Fibroblast of skin of left biceps (primary cell): ENCODE data around the gene ARAP3.

ENCODE experiments used
- DNase-seq, 2 experiments: peaks; one replicate each; pipeline ENCODE4 v3.0.0-alpha.2; 2013; ENCODE audit warnings: low read depth in 2 of 2

ARAP3 gene

DNA sequence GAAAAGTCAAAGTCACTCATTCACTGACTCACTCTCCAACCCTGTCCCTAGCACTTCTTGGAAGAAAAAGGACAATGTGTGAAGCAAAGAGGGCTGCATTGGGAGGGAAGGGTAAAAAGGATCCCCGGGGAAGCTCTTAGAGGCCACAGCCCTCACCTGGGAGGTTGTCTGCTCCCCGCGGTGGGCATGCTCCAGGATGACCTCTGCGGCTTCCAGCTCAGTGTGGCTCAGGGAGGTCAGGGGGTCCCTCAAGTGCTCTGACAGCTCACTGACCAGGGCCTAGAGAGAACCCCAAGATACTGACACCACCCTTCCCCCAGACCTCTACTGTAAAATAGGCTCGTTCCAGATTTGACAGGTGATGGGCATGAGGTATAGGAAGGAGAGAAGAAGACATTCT is 34.8 kb downstream of the ARAP3 start:
- DNase-seq: no peak

GRCh38 chr5:141646026-141646425 is 36.0 kb downstream of the ARAP3 start:
- no peak for DNase-seq

DNA sequence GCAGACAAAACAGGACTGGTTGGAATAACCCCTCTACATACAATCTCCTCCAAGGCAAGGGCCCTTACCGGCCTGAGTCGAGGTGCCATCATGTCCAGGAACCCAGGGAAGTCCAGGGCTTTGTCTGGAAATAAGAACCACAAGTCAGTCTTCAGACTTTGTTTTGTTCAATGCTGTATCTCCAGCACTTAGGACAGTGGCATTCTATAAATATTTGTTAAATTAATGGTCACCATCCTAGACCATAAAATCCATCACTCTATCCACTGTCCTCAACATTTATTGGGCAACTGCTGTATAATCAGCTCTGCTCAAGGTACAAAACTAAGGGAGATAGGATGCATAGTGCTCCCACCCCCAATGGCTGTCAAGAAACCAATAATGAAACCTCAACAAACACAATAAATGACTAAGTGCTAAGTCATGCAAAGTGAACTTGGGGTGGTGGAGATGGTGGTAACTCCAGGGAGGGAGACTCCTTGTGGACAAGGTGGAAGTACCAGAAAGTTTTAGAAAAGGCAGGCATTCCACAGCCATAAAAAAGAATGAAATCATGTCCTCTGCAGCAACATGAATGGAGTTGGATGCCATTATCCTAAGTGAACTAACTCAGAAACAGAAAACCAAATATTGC is 40.3 kb downstream of the ARAP3 start:
- no peak for DNase-seq

- no peak for DNase-seq
Measured at GRCh38 chr5:141640698-141641097, 41.3 kb downstream of the ARAP3 start.

DNA sequence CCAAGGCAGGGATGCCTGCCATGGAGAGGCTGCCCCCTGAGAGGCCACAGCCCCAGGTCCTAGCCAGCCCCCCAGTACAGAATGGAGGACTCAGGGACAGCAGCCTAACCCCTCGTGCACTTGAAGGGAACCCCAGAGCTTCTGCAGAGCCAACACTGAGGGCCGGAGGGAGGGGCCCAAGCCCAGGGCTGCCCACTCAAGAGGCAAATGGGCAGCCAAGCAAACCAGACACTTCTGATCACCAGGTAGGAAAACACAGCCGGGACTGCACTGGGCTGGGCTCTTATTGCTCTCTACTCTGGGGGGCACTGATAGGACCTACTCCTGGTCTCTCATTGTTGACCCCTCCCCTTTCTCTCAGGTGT is 42.0 kb downstream of the ARAP3 start:
- no peak for DNase-seq

- no peak for DNase-seq
Measured at GRCh38 chr5:141639357-141640050, 42.5 kb downstream of the ARAP3 start.

DNA sequence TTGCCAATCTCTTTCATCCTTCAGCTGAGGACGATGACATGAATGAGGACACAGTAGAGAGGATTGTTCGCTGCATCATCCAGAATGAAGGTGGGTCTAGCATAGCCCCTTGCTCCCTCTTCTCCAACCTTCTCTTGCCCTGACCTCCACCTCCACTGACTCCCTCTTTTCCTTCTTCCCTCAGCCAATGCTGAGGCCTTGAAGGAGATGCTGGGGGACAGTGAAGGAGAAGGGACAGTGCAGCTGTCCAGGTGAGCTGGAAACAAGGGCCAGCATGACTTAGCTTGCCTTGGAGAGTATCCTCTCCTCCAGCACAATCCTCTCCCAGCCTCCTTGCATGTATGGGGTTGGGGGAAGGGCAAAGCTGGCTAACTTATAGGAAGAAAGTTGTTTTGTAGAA is 43.3 kb downstream of the ARAP3 start:
- DNase-seq: no peak

- DNase-seq: no peak
Measured at GRCh38 chr5:141637767-141638419, 44.1 kb downstream of the ARAP3 start.

- no peak for DNase-seq
Measured at GRCh38 chr5:141637123-141637766, 44.8 kb downstream of the ARAP3 start.

DNA sequence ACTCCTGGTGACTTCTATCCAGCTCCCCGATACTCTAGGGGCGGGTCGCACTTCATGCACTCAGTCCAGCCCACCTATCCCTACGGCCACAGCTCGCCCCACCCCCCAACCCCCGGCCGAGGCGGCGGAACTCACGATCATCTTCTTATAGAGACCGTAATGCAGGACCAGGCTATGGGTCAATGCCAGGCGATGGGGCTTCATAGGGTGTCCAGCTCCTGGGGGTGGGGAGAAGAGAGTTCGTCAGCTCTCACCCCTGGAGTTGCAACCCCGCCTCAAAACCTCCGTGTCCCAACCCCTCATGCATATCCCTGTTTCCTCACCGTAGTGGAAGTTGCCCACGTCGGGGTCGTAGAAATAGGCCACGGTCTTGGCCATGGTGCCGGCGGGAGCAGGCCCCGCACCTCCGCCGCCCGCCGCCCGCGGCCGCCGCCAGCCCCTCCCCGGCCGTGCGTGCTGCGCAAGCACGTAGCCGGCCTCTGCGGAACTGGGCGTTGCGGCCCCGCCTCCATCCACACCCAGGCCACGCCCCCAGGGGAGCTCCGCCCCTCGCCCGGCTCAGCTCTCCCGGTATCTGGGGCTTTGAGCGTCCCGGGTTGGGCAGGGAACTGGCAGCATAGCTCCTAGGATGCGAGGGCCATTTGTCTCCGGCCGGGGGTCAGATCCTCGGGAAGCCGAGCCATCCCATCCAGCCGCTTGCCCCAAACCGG is 45.5 kb downstream of the ARAP3 start, which contains the start of the genes HDAC3 and RELL2:
Gene HDAC3 (minus strand): TSS at position 437 of the 710 bp plus-strand sequence. CDS start 59 bp downstream, at position 378.
Gene RELL2 (plus strand): TSS at position 585 of the 710 bp plus-strand sequence. CDS start 1,229 bp downstream, outside the sequence.
- DNase-seq: peak; percentile 54 to 58

GRCh38 chr5:141636106-141636412 is 46.0 kb downstream of the ARAP3 start:
- no peak for DNase-seq

GRCh38 chr5:141635646-141636045 is 46.4 kb downstream of the ARAP3 start:
- no peak for DNase-seq

- DNase-seq: no peak
Measured at GRCh38 chr5:141634720-141635119, 47.3 kb downstream of the ARAP3 start.

DNA sequence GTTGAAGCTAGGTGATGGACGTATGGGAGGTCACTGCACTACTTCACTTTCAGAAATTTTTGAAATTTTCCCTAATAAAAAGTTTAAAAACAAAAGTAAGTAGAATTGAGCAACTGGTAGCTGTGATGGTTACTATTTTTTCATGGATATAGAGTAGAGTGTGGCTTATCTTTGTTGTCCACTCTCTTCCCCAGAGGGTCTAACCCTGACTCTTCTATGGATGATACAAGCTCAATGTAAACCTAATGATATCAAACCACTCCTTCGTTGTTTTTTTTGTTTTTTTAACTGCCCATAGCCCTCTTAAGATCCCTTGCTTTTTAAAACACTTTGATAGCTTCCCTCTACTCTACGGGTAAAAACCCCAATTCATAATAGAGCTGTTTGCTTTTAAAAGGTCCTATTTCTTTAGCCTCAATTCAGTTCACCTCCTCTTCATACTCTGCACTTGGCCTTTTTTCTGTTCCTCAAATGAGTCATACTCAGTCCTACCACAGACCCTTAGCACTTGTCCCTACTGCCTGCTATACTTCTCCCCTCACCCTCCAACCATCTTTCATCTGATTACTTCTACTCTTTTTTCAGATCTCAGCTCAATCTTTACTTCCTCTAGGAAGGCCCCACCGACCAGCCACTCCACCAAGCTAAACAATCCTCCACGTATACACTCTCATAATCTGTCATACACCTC is 48.0 kb downstream of the ARAP3 start:
- DNase-seq: no peak

- no peak for DNase-seq
Measured at GRCh38 chr5:141632650-141633049, 49.4 kb downstream of the ARAP3 start.

DNA sequence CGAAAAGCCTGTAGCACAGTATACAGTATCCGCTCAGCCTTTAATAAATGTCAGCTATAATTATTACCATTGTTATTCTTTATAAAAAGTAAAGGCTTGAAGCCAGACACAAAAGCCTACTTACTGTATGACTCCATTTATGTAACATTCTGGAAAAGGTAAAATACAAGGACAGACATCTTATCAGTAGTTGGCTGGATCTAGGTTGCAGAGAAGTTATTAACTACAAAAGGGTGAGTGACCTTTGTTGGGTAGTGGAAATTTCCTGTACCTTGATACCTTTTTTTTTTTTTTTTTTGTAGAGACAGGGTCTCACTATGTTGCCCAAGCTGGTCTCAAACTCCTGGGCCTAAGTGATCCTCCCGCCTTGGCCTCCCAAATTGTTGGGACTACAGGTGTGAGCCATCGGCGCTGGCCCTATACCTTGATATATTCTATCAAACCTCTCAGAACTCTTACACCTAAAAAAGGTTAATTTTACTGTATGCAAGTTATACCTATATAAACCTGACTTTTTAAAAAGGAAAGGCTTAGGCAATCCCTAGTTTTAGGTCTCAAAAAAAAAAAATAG is 51.4 kb downstream of the ARAP3 start:
- no peak for DNase-seq

GRCh38 chr5:141628175-141628788 is 53.7 kb downstream of the ARAP3 start:
- no peak for DNase-seq

DNA sequence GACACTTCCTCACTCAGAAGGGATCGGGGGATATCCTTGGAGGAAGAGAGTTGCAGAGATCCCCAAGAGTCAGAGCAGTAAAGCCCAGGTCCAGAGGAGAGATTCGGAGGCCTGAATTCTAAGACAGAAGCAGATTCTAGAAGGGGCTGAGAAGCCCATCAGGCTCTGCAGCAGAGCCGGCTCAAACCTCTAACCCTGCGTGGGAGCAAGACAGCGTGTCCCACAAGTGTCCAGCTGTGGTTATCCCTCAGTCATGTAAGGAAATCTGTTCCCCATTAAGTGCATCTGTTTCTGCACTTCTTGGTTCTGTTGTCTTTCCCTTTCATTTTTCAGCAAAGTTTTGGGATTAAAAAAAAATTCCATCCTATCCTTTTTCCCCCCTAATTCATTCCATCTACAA is 58.4 kb downstream of the ARAP3 start:
- no peak for DNase-seq

DNA sequence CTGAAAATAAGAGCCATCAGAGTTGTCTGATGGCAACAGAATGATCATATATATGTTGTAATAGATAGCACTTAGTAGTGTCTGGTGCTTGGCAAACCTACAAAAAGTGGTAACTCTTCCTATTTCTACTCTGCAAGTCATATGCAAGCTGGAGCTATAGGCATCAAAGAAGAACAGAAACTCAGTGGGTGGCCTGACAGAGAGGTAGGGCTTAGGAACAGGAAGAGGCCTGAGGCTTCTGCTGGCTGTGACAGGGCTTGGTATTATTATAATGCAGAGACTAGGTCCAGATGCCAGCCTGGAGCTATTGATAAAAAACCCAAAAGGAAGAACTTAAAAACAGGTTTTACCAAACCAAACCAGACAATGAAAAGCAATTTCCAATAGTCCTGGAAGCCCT is 58.8 kb downstream of the ARAP3 start:
- no peak for DNase-seq

DNA sequence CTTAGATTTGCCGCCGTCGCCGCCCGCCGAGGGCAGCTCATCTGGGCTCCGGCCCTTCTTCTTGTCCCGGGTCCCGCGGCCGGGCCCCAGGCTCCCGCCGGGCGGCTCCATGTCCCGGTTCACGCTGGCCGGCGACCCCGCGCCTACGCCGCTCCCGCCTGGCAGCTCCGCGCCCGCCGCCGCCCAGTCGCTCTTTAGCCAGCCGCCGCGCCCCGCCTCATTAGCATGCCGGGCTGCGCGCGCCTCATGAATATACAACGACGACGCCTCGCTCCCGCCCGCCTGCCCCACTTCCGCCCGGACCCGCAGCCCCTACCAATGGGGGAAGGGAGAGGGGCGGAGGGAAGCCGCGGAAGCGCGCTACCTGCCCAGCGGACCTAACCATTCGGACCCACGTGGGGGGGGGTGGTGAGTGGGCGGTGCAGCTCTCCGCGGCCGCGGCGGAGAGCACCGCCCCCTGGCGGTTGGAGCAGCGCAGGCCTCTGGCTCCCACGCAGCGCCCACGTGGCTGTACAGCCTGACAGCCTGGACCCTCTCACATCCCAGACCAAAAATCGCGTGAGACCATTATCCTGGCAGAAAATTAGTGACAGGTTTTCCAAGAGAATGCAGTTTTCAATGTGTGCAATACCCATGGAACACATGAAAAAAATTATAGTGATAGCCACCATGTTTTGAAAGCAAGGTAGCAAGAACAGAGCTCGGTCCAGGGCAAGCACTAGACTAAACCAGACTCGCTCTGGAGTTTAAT is 63.1 kb downstream of the ARAP3 start, which contains the start of gene DIAPH1:
Gene DIAPH1 (minus strand): TSS at position 197 of the 751 bp plus-strand sequence. CDS start 86 bp downstream, at position 111.
- peak; percentile 88 for DNase-seq
